ENCODE measurements around the gene RCN2.

RCN2 gene

DNA sequence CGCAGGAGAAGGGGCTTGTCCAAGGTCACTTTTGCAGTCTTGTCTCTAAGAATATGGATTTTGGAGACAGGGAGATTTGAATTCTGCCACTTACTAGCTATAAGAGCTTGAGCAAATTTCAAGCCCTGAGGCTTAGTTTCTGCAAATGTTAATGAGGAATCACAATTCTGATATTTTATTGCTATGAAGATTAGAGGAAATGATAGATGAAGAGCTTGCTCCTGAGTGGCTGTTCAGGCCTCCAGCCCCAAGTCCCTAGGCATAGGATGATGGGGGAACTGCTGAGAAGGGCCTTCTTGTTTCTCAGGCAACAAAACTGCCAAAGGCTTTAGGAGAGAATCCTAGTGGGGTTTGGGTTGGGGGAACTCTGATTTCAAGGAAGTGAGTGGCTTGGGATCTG is 44.6 kb downstream of the RCN2 start:
- no peak overlapping the region for H3K4me3 ChIP-seq (ENCODE audit: low read depth, low read length)
- TF ChIP-seq, protein P1, sequence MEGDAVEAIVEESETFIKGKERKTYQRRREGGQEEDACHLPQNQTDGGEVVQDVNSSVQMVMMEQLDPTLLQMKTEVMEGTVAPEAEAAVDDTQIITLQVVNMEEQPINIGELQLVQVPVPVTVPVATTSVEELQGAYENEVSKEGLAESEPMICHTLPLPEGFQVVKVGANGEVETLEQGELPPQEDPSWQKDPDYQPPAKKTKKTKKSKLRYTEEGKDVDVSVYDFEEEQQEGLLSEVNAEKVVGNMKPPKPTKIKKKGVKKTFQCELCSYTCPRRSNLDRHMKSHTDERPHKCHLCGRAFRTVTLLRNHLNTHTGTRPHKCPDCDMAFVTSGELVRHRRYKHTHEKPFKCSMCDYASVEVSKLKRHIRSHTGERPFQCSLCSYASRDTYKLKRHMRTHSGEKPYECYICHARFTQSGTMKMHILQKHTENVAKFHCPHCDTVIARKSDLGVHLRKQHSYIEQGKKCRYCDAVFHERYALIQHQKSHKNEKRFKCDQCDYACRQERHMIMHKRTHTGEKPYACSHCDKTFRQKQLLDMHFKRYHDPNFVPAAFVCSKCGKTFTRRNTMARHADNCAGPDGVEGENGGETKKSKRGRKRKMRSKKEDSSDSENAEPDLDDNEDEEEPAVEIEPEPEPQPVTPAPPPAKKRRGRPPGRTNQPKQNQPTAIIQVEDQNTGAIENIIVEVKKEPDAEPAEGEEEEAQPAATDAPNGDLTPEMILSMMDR (IDR thresholded peaks at IDR 0.05; ENCODE audit: borderline replicate concordance, insufficient read depth, low read depth, low read length): no peak

DNA sequence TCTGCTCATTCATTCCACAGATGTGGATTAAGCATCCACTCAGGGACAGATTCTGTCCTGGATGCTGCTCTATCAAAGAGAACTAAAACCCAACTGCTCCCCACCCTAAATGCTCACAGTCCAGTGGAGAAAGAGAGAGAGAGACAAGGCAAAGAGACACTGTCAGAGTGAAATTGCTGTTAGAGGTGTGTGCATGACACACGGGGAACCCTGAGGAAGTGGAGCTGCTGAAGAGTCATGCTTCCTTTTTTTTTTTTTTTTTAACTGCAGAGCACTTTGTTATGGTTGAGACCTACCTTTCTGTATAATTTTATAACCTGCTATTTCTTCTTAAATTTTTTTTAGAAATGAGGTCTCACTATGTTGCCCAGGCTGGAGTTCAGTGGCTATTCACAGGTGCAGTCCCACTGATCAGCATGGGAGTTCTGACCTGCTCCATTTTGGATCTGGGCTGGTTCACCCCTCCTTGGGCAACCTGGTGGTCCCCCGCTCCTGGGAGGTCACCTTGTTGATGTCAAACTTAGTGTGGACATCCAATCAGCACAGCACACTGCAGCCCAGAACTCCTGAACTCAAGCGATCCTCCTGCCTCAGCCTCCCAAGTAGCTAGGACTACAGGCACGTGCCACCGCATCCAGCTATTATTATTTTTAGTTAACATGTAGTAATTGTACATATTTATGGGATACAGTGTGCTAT is 45.2 kb downstream of the RCN2 start:
- H3K4me3 ChIP-seq (ENCODE audit: low read depth, low read length): no peak overlapping the region
- TF ChIP-seq, protein P1 (IDR thresholded peaks at IDR 0.05; ENCODE audit: borderline replicate concordance, insufficient read depth, low read depth, low read length): no peak

DNA sequence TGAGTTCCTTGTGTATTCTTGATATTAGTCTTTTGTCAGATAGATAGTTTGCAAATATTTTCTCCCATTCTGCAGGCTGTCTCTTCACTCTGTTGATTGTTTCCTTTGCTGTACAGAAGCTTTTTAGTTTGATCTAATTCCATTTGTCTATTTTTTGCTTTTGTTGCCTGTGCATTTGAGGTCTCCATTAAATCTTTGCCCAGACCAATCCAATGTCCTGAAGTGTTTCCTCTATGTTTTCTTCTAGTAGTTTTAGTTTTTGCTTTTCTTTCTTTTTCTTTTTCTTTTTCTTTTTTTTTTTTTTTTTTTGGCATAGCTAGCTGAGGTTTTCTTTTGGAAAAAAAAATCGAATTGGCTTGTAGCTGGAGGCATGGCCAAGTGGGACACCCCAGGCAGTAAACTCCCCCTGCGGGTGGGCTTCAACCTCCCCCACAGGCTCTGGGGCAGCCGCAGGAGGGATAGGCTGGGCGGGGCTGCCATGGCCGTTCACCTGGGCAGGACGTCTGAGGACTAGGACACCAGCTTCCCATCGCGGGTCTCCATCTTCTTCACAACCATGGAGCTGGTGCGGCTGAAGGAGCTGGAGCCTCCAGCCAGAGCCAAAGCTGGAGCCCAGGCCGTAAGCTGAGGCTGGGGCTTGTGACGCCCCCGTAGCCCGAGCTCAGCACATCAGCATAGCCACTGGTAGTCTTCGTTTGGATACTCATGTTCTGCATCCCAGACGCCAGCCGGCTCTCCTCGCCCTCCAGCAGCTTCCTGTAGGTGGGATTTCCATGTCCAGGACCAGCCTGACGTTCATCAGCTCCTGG is 47.2 kb downstream of the RCN2 start:
- H3K4me3 ChIP-seq (ENCODE audit: low read depth, low read length): no peak overlapping the region
- TF ChIP-seq, protein P1 (IDR thresholded peaks at IDR 0.05; ENCODE audit: borderline replicate concordance, insufficient read depth, low read depth, low read length): no peak

DNA sequence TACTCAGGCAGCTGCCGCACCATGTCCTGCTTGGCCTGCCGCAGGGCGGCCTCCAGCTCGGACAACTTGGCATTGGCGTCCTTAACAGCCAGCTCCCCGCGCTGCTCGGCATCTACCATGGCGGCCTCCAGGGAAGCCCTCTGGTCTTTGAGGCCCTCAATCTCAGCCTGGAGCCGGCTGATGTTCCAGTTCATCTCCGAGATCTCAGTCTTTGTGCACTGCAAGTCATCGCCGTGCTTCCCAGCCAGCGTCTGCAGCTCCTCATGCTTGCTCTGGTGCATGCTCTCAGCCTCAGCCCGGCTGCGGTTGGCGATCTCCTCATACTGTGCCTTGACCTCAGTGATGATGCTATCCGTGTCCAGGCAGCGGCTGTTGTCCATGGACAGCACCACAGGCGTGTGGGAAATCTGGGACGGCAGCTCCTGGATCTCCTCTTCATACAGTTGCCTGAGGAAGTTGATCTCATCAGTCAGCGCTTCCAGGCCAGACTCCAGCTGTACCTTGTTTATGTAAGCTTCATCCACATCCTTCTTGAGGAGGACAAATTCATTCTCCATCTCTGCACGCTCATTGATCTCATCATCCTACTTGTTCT is 47.9 kb downstream of the RCN2 start:
- H3K4me3 ChIP-seq (ENCODE audit: low read depth, low read length): no peak overlapping the region

DNA sequence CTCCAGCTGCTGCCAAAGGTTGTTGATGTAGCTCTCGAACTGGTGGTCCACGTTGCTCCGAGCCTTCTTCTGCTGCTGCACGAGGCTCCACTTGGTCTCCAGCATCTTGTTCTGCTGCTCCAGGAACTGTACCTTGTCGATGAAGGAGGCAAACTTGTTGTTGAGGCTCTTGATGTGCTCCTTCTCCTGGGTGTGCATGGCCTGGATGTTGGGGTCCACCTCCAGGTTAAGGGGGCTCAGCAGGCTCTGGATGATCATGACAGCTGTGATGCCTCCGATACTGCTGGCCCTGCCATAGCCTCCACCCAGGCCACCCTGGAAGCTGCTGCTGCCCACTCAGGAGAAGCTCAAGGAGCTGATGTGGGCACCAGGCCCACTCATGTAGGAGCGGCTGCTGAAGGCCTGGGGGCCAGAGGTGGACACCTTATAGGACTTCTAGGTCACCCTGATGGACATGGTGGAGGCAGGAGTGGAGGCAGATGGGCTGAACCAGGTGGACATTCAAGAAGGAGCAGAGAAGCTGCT is 48.5 kb downstream of the RCN2 start:
- TF ChIP-seq, protein P1 (IDR thresholded peaks at IDR 0.05; ENCODE audit: borderline replicate concordance, insufficient read depth, low read depth, low read length): no peak
- H3K4me3 ChIP-seq (ENCODE audit: low read depth, low read length): no peak overlapping the region

More for the DNA sequence above, 47.9 kb downstream of the RCN2 start:
- TF ChIP-seq, protein P1 (IDR thresholded peaks at IDR 0.05; ENCODE audit: borderline replicate concordance, insufficient read depth, low read depth, low read length): no peak

DNA sequence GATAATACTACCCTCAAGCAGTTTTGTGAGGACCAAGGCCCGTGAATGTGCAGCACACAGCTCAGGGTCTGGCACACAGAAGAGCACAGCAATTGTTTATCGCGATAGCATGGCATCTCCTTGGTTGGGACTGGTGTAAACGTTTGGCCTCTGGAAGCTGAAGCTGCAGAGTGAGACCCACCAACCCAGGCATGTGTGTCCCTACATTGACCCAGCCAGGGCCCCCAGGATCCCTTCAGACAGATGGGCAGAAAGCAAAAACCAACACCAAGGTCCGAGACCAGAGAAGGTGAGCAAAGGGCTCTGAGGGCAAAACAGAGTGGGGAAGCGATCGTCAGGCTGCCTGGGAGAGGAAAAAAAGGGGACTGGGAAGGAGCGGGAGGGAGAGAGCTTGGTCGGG is 50.8 kb downstream of the RCN2 start:
- TF ChIP-seq, protein P1 (IDR thresholded peaks at IDR 0.05; ENCODE audit: borderline replicate concordance, insufficient read depth, low read depth, low read length): no peak
- H3K4me3 ChIP-seq (ENCODE audit: low read depth, low read length): no peak overlapping the region
